Esophagus squamous epithelium (tissue), 4 donors: ENCODE results near the gene MIA2.
"Not testable (repeated sequence)": the region's sequence is repeated elsewhere in the genome, so short reads cannot be mapped to it uniquely, and the experiment has no call there.

Experiments used
- POLR2A ChIP-seq, 4 donors: fragments of 450-650 bp; IDR thresholded peaks; one replicate each; pipeline ENCODE4 v1.6.1; 2017; ENCODE audit warnings: antibody characterized with exemption in 4 of 4, mild to moderate bottlenecking in 4 of 4, moderate library complexity in 3 of 4
- TF ChIP-seq, protein P1 (sequence below), 6 experiments: fragments of 450-650 bp in 4 of 6; fragments of 200-600 bp in 2 of 6; sonication (generic) in 2 of 6; IDR thresholded peaks; one replicate each; pipeline ENCODE4 v1.5.1; 2016 to 2019; ENCODE audit warnings: antibody characterized with exemption in 6 of 6, mild to moderate bottlenecking in 4 of 6, moderate library complexity in 4 of 6

DNA sequence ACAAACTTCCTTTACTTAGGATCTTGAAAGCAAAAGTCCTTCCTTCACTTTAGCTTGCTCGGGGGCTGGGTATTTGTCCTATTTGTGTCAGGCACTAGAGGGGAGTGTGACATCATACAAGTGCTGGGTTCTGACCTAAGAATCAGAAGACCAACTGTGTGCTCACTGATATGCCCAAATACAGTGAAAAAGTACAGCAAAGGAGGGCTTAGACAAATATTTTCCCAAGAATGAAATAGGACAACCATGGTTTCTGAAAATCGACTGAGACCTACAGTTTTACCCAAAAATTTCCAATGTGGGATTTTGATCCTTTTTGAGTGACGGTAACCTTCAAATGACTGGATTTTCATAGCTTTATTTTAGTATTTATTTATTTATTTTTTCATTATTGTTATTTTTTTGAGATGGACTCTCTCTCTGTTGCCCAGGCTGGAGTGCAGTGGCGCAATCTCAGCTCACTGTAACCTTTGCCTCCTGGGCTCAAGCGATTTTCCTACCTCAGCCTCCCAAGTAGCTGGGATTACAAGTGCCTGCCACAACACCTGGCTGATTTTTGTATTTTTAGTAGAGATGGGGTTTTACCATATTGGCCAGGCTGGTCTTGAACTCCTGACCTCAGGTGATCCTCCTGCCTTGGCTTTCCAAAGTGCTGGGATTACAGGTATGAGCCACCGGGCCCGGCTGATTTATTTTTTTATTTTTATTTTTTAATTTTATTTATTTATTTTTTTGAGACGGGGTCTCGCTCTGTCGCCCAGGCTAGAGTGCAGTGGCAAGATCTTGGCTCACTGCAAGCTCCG is 1.8 kb upstream of the MIA2 start:
- not testable (repeated sequence) for TF ChIP-seq POLR2A (IDR thresholded peaks at IDR 0.05)
- TF ChIP-seq, protein P1, sequence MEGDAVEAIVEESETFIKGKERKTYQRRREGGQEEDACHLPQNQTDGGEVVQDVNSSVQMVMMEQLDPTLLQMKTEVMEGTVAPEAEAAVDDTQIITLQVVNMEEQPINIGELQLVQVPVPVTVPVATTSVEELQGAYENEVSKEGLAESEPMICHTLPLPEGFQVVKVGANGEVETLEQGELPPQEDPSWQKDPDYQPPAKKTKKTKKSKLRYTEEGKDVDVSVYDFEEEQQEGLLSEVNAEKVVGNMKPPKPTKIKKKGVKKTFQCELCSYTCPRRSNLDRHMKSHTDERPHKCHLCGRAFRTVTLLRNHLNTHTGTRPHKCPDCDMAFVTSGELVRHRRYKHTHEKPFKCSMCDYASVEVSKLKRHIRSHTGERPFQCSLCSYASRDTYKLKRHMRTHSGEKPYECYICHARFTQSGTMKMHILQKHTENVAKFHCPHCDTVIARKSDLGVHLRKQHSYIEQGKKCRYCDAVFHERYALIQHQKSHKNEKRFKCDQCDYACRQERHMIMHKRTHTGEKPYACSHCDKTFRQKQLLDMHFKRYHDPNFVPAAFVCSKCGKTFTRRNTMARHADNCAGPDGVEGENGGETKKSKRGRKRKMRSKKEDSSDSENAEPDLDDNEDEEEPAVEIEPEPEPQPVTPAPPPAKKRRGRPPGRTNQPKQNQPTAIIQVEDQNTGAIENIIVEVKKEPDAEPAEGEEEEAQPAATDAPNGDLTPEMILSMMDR (IDR thresholded peaks at IDR 0.05), result peak in 3 of 6 experiments; percentile 22 to 25 (median 23)
